NCI-H526 (cell line): ENCODE data around the gene CYP19A1.
"Not testable (repeated sequence)": the region's sequence is repeated elsewhere in the genome, so short reads cannot be mapped to it uniquely, and the experiment has no call there.

Experiments used
- DNase-seq, 2 experiments: peaks; one replicate each; lab custom pipeline; 2025; lab: John Stamatoyannopoulos, UW

Gene CYP19A1

DNA sequence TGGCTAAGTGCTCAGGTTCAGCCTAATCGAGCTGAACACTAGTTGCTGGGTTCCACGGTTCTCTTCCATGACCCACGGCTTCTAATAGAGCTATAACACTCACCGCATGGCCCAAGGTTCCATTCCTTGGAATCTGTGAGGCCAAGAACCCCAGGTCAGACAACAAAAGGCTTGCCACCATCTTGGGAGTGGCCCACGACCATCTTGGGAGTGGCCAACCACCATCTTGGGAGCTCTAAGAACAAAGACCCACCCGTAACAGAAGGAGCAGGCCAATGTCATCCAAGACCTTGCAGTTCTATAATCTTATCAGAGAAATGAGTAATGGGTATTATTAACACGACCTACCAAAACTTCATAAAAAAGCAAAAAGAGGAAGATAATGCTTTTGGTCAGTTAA, 77.3 kb downstream of the CYP19A1 start:
- DNase-seq = not testable (repeated sequence)

GRCh38 chr15:51260202-51260601, 78.2 kb downstream of the CYP19A1 start:
- no peak for DNase-seq

DNA sequence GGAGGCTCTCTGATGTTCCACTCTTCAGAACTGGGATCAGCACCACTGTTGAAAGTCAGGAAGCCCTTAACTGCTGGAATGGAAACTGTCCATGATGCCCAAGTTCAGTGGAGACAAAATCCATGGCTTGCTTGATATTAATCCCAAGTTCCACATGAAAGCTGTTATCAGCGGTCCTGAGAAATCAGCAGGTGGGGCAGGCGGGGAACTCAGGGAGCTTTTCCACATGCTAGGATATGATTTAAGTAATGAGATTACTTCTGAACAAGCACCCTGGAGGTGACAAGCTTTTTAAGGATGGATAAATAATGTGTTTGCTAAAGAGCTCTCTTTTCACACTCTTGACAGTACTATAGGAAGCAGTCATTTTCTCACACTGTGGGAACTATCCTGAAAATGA, 82.9 kb downstream of the CYP19A1 start:
- DNase-seq = no peak

DNA sequence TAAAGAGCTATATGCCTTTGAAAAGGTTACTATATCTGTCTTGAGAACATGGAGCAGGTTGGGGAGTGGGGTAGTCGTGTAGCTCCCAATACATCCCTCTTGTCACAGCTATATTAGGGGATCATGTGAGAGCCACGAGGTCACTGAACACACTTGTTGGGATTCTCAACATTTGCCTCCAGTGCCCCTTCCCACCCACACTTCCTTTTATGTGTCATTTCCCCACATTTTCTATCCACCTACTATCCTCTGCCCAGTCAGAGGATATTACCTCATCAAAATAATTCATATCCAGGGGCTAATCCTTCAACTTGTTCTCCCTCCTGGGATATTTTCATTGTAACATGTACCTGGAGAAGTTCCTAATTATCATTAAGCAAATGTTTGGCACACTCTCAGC, 85.0 kb downstream of the CYP19A1 start:
- no peak for DNase-seq

DNA sequence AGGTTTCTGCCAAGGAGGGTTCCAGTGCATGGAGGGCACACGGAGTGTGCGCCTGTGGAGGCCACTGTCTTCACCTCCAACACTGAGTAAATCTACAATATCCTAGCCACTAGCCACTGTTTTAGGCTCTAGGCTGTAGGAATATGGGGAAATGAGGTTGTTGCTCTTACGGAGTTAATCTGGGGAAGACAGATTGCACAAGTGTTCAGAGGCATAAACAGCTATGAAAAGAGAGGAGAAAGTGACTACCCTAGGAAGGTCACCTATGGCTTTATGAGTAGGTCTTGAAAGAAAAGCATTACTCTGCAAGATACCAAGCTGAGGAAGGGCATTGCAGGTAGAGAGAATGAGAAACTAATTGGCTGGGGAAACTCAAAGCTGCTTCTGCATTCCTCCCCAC, 85.7 kb downstream of the CYP19A1 start:
- DNase-seq = no peak

- no peak for DNase-seq
These were observed 86.8 kb downstream of the CYP19A1 start for GRCh38 chr15:51251556-51251955.

GRCh38 chr15:51250217-51251011, 88.0 kb downstream of the CYP19A1 start:
- DNase-seq = no peak

GRCh38 chr15:51245628-51246027, 92.8 kb downstream of the CYP19A1 start:
- DNase-seq = no peak

DNA sequence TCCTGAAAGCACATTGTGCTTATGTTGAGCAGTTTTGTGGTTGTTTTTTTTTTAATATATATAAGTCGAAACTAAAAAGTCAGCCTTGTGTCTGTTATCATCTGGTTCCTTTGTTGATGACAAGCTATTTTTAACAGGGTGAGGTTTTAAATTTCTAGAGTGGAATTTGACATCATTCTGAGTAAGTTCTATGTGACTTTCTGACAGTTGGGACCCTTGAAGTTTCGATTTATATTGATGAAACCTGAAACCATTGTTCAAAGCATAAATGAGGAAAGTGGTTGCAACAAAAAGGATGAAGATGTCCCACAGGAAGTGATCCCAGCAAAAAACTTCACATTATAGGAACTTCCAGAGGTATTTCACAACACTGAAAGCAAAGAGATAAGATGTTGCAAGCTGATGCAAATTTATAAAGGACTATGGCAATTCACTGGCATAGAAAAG, 94.0 kb downstream of the CYP19A1 start:
- DNase-seq = no peak

GRCh38 chr15:51243774-51244173, 94.6 kb downstream of the CYP19A1 start:
- no peak for DNase-seq

DNA sequence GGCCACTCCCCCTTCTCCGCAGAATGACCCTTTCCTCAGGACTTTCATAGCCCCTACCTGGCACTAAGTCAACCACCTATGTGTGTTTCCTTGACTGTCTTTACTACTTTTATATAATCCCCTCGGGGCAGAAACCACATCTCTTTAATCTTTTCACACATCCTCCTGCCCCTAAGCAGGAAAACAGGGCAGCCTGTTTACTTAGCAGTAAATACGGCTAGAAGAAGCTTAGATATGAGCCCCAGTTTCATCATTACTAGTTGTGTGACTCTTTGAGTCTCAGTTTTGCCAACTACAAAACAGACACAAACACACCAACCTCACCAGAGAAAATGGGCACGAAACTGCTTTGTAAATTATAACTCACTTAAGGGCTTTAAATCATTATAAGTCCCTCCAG, 98.3 kb downstream of the CYP19A1 start:
- DNase-seq = no peak

DNA sequence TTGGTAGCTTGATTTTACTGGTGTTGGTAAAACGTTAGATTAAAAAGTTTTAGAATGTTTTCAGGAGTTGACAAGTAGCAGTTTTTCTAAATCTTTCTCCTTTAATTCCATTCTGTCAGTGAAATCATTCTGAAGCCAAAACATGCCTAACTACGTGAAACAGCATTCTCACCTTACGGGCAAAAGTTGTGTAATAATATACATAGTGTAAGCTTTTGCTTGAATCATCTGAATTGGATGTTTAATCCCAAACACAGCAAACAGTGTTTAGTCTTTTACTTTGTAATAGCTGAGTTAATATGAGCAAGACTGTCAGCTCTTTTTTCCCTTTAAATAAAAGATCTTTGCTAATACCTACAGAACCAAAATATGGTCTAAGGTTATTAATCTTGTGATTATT, 100.6 kb downstream of the CYP19A1 start:
- DNase-seq = no peak

DNA sequence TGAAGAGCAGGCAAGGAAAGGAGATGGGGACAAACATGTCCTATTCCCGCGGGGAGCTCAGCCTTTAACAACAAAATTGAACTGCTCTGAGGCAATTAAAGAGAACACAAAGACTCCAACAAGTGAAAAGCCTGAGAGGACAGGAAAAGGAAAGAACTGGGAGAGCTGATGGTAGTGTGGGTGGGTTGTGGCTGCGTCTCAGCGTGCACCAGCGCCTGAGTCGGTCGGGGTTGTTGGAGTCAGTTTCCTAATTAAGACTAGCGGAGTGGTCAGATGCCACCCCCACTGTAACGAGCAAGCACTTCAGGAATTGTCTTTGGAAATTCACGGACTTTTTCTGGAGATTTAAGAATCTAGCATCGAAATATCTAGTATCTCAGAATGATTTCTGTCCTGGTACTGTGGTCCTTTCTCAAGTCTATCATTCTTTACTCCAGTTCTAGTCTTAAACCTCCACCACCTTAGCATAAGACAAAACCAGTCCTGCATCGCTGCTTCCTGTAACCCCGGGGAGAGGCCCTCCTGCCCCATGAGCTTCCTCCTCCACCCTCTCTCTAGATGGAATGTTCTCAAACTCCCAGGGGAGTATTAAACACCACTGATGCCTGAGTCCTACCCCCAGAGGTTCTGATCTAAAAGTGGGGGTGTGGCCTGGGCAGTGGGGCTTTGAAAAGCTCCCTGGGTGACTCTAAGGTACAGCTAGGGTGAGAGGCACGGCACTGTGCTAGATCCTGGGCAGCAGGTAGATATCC, 104.0 kb downstream of the CYP19A1 start:
- DNase-seq = peak; percentile 9 to 49

DNA sequence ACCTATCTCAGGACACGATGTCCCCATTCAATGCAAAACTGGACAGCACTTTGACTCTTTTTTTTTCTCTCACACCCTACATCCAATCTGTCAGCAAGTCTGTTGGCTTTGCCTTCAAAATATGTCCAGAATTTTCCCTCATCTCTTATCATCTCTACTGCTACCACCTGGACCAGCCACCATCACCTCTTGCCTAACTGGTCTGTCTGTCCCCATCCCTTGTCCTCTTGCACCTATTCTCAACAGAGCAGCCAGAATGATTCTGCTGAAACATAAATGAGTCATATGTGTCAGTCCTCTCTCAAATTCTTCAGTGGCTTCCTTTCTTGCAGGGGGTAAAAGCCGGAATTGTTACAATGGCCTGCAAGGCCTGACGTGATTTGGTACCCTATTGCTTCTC, 105.8 kb downstream of the CYP19A1 start:
- no peak for DNase-seq

DNA sequence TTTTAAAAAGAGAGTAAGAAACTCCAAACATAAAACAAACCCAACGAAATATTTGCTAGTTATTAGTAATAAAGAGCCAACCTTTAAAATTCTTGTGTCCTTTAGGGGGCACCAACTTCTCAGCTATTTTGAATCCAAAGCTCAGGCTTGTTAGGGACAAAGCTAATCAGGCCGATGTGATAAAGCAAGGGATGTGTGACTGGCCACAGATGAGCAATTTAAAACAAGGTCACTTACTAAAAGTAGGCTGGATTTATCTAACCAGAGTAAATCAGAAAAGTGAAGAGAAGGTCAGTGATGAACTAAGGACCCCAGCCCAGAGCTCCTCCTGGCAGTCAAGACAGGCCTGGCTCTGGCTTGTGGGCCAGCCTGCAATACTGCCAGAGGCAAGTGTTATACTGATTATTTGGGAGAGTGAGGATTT, 108.5 kb downstream of the CYP19A1 start:
- peak in 1 of 2 experiments; percentile 34 for DNase-seq

DNA sequence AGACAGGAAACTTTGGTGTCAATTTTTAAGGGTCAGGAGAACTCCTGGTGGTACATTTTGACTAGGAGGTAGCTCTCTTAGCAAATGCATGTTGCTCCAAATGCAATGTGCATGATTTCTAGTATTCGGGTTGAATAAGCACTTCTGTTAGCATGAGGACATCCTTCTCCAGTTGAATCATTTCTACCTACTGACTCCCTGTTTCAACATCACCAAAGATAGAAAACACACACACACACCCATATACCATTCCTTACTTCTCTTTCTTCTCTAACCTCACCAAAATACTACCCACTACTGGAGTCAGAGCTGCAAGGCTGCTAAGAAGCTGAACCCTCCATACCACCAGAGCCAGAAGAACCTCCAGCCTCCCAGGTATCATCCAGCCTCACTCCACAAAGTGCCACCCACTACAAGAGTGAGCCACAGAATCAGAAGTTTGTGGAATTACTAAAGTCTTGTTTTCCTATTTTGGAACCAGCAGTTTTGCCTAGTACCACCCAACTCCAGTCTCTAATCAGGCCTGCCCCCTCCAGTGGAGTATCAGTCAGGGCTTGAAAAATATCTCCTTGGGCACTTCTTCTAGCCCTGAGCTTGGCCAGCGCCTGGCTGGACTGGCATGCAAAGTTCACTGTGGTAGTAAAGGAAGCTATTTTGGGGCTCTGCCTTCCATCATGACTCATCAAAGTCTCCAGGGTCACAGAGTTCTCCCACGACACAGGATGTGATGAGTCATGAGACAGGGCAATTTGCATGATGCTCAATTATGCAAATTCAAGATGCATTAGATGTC, 110.3 kb downstream of the CYP19A1 start:
- DNase-seq = peak; percentile 48 to 50

GRCh38 chr15:51226576-51227210, 111.7 kb downstream of the CYP19A1 start:
- no peak for DNase-seq

DNA sequence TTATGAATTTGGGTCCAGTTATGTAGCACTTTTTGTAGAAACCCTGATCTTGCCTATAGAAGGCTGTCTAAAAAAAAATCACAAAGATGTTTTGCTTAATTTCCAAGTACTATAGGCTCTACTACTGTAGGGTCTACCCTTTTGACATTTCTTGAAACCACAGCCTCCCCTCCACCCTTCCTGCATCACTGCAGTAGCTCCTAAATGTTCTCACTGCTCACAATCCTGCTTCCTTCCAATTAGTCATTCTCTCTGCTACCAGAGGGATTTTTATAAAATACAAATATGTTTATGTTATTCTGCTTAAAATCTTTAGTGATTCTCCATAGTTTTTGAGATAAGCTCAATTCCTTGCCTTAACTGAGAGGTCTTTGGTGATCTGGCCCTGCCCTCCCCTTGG, 114.0 kb downstream of the CYP19A1 start:
- DNase-seq = no peak

GRCh38 chr15:51223771-51224229, 114.6 kb downstream of the CYP19A1 start:
- no peak for DNase-seq

GRCh38 chr15:51218299-51218938, 120.0 kb downstream of the CYP19A1 start:
- DNase-seq = no peak

GRCh38 chr15:51212909-51213308, 125.5 kb downstream of the CYP19A1 start:
- no peak for DNase-seq
